Psoas muscle (tissue), 8 donors: Measurements from ENCODE around the gene CD46. TPM values are rescaled to one million over a fixed set of nuclear protein-coding genes. Genes with fewer than 3 reads are reported as not detected.

Experiments used
- ATAC-seq, 4 donors: fragments of 200-7000 bp; cut with Tn5 transposase; one replicate each; pipeline ENCODE4 v1.9.1; 2020; ENCODE audit warnings: moderate library complexity in 3 of 4, mild to moderate bottlenecking in 2 of 4
- DNase-seq, 2 donors: peaks; one replicate each; pipeline ENCODE4 v3.0.0-alpha.2; 2020
- H3K27ac ChIP-seq: fragments of 200-600 bp; one replicate; pipeline ENCODE4 v1.8.0; 2022
- H3K27me3 ChIP-seq, 3 donors: fragments of 200-600 bp in 1 of 3; one replicate each; pipeline versions ENCODE4 v1.6.1 to v1.8.0; 2013 to 2022; ENCODE audit warnings: low read length in 2 of 3, mild to moderate bottlenecking in 2 of 3, moderate library complexity in 1 of 3; ENCODE audit not compliant: insufficient read depth in 3 of 3
- H3K36me3 ChIP-seq, 2 donors: fragments of 200-600 bp in 1 of 2; one replicate each; pipeline versions ENCODE4 v1.6.1 to v1.8.0; 2013 to 2022; ENCODE audit warnings: low read depth in 1 of 2, mild to moderate bottlenecking in 1 of 2, moderate library complexity in 1 of 2; ENCODE audit not compliant: insufficient read depth in 1 of 2
- H3K4me1 ChIP-seq: fragments of 200-600 bp; one replicate; pipeline ENCODE4 v1.8.0; 2022
- H3K4me3 ChIP-seq: fragments of 200-600 bp; one replicate; pipeline ENCODE4 v1.8.0; 2022; ENCODE audit warnings: mild to moderate bottlenecking
- H3K9me3 ChIP-seq: fragments of 200-600 bp; one replicate; pipeline ENCODE4 v1.8.0; 2022
- CTCF ChIP-seq: fragments of 200-600 bp; IDR thresholded peaks from one replicate; pipeline ENCODE4 v1.8.0; 2022; ENCODE audit warnings: antibody characterized with exemption
- WGBS, 3 donors: extraction: QIAGEN DNeasy Blood & Tissue Kit; methylation state at CpG; one replicate each; pipeline versions ENCODE4 v1.1.6 to v1.1.7; 2013; 5-methylcytosine and 5-hydroxymethylcytosine counted together
- intact Hi-C, 2 donors: fragments of 100-400 bp; cut with DNase I; formaldehyde crosslinking; loops; one replicate each; pipeline versions ENCODE4 v1.11.0 to v1.14.2; 2022
- polyA plus RNA-seq, 3 donors: library from polyadenylated mRNA; stranded (reverse); fragments of 200-250 nt; gene quantifications; one replicate each; pipeline ENCODE4 v1.2.3, GENCODE V29; 2013
- total RNA-seq, 4 donors: library from RNA; stranded (reverse); fragmentation: NEBNext Ultra II Directional in 2 of 4; extraction: Animal tissue kit (Norgen Biotek cat#: 25700) in 2 of 4; gene quantifications; one replicate each; pipeline versions ENCODE4 v1.2.1 to v1.2.4, GENCODE V29; 2021 to 2023
- donor health status: healthy with polysubstance abuse.
- donor health status: DM: no; HTN: no; CAD: no; lungs with moderate emphysema.
- donor health status: Bipolar disorder and iron deficiency.
- donor health status: healthy.
- donor health status: DM: yes; HTN: yes; CAD: no.
- donor health status: DM: no; HTN: no; CAD: no.
- donor health status: DM: no; HTN: no; CAD: no.
- donor health status: DM: yes; HTN: yes; CAD: no.

CD46 gene
- total and polyA plus RNA-seq, 7 donors: 33.9 to 66.3 (median 44.1) TPM

- H3K27ac ChIP-seq: peak overlapping the region; percentile 46
- peaks cover 65% of the 10 kb centered on the region for H3K4me1 ChIP-seq
- no peak overlapping the region for H3K4me3 ChIP-seq
- 40 to 72% (median 41%) methylated on average over 15 of the region's 15 CpGs for WGBS, 3 donors
- DNase-seq (peak; percentile 63 to 76), ATAC-seq (peak; percentile 63 to 84 (median 80))
- H3K27me3 ChIP-seq: no peaks in the 10 kb centered on the region
- no peak for TF ChIP-seq CTCF
- H3K36me3 ChIP-seq: peaks cover 0 to 4% of the 10 kb centered on the region in 2 donors
- intact Hi-C loops: no loop called here
- no peaks in the 10 kb centered on the region for H3K9me3 ChIP-seq
Observed at GRCh38 chr1:207838156-207839082, 86.6 kb downstream of the CD46 start.

DNA sequence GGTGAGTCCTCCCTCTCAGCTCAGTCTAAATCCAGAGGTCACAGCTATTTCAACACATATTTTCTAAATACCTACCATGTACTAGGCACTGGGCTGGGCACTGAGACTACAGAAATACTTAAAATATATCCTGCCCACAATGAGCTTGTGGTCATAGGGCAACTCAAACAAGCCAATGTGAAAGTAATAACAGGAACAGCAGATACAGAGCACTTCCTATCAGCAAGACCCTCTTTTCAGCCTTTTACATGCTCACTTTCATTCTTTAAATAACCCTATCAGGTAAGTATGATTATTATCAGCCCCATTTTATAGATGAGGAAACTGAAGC is 87.2 kb downstream of the CD46 start:
- intact Hi-C loops: no loop called here
- Histone ChIP-seq H3K4me3 (no peak overlapping the region), H3K27me3 (no peaks in the 10 kb centered on the region), H3K4me1 (peaks cover 62% of the 10 kb centered on the region), H3K9me3 (no peaks in the 10 kb centered on the region), H3K36me3 (peaks cover 0 to 4% of the 10 kb centered on the region in 2 donors), H3K27ac (peak overlapping the region; percentile 46)
- ATAC-seq (no peak), DNase-seq (no peak)
- TF ChIP-seq CTCF: no peak

DNA sequence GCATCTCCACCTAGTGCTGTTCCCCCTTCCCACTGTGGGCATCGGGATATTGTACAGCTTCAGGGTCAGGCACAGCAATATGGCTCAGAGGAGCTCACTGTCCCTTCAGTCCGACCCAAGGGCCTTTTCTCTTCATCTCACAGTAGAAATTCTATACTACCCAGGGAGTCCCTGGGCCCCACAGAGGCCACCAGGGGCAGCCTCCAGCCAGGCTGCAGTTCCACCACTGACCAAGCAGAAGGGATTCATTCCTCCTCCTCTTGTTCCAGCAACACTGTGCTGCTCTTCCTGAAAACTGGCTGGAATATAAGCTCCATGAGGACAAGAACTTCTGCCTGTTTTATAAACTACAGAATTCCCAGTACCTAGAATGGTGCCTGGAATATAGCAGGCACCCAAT is 88.5 kb downstream of the CD46 start:
- H3K4me3 ChIP-seq: no peak overlapping the region
- ATAC-seq: peak in 3 of 4 donors; percentile 45 to 50 (median 48)
- peak; percentile 14 for TF ChIP-seq CTCF
- 65 to 97% (median 67%) methylated on average over 2 of the region's 2 CpGs for WGBS, 3 donors
- H3K4me1 ChIP-seq: peaks cover 63% of the 10 kb centered on the region
- H3K27ac ChIP-seq: no peak overlapping the region
- no peaks in the 10 kb centered on the region for H3K27me3 ChIP-seq
- no peaks in the 10 kb centered on the region for H3K9me3 ChIP-seq
- DNase-seq: no peak
- intact Hi-C loops: no loop called here
- peaks cover 0 to 4% of the 10 kb centered on the region in 2 donors for H3K36me3 ChIP-seq

GRCh38 chr1:207841293-207841692 is 89.4 kb downstream of the CD46 start:
- no peak for ATAC-seq
- Histone ChIP-seq H3K9me3 (no peaks in the 10 kb centered on the region), H3K27ac (no peak overlapping the region), H3K4me3 (no peak overlapping the region), H3K4me1 (peaks cover 70% of the 10 kb centered on the region), H3K27me3 (no peaks in the 10 kb centered on the region), H3K36me3 (peaks cover 0 to 4% of the 10 kb centered on the region in 2 donors)
- intact Hi-C loops: no loop called here
- no peak for DNase-seq
- WGBS, 3 donors: 61 to 77% (median 63%) methylated on average over 1 of the region's 1 CpG
- no peak for TF ChIP-seq CTCF
